Measurements from ENCODE around the gene PLEKHA5.

- TF ChIP-seq ZC3H10 (CRISPR knock-in tag; IDR thresholded peaks at IDR 0.05) (no peak), ZFP3 (CRISPR knock-in tag; IDR thresholded peaks at IDR 0.05) (no peak), ZNF8 (CRISPR knock-in tag; IDR thresholded peaks at IDR 0.05) (no peak), PATZ1 (CRISPR knock-in tag; IDR thresholded peaks at IDR 0.05; ENCODE audit: borderline replicate concordance) (no peak)
Observed at GRCh38 chr12:19311165-19311564, 181.6 kb downstream of the PLEKHA5 start.

Measured in SK-N-SH treated with all-trans-retinoic acid at 6 μM for 48 hours (cell line).